ENCODE data around the gene BLVRB. TPM values are rescaled to one million over a fixed set of nuclear protein-coding genes. Genes with fewer than 3 reads are reported as not detected.

The BLVRB gene
- total and polyA plus RNA-seq, 9 of the 15 experiments (the other 6 are each of a cell fraction or from before 2014, with no cell fraction given), result 81.1 to 749 (median 331) TPM

GRCh38 chr19:40466219-40466984 is 857 bp upstream of the BLVRB start (continued):
- TF ChIP-seq NCOA4 (IDR thresholded peaks at IDR 0.05; ENCODE audit: partially characterized antibody) (no peak), ZNF766 (CRISPR knock-in tag; conservative IDR thresholded peaks at IDR 0.05) (no peak), MLLT1 (IDR thresholded peaks at IDR 0.05) (no peak), E2F6 (IDR thresholded peaks at IDR 0.05; ENCODE audit: borderline replicate concordance in 1 of 2, extremely low read depth in 1 of 2, insufficient read depth in 1 of 2, insufficient read length in 1 of 2, low read depth in 1 of 2, low read length in 1 of 2, poor library complexity in 1 of 2, severe bottlenecking in 1 of 2) (peak; percentile 30 to 57), MAFK (IDR thresholded peaks at IDR 0.05; ENCODE audit: low read length) (no peak), RNF2 (IDR thresholded peaks at IDR 0.05) (0 out of 2 replicates have a peak, but pooled peaks have one; percentile 9), SRSF9 (IDR thresholded peaks at IDR 0.05; ENCODE audit: borderline replicate concordance, low read depth, low read length) (no peak), CREB1 (IDR thresholded peaks at IDR 0.05) (no peak), CREB1 (CRISPR knock-in tag; IDR thresholded peaks at IDR 0.05) (no peak), ZNF274 (IDR thresholded peaks at IDR 0.05; ENCODE audit: borderline replicate concordance, low read depth, low read length) (no peak), SRSF7 (optimal IDR thresholded peaks at IDR 0.05; ENCODE audit: low read depth, low read length) (no peak), SNRNP70 (optimal IDR thresholded peaks at IDR 0.05; ENCODE audit: low read depth, low read length) (no peak), AFF1 (IDR thresholded peaks at IDR 0.05; ENCODE audit: low read depth in 1 of 2, partially characterized antibody in 2 of 2) (no peak), ZNF217 (CRISPR knock-in tag; IDR thresholded peaks at IDR 0.05) (no peak), RCOR1 (IDR thresholded peaks at IDR 0.05; ENCODE audit: borderline replicate concordance in 1 of 2, low read depth in 2 of 2, low read length in 2 of 2) (no peak), RAD51 (IDR thresholded peaks at IDR 0.05; ENCODE audit: borderline replicate concordance, low read depth) (peak; percentile 34; the same call in 1 of the 2 replicates), RBM39 (optimal IDR thresholded peaks at IDR 0.05; ENCODE audit: low read depth, low read length) (no peak)
- TF ChIP-seq, protein P1, sequence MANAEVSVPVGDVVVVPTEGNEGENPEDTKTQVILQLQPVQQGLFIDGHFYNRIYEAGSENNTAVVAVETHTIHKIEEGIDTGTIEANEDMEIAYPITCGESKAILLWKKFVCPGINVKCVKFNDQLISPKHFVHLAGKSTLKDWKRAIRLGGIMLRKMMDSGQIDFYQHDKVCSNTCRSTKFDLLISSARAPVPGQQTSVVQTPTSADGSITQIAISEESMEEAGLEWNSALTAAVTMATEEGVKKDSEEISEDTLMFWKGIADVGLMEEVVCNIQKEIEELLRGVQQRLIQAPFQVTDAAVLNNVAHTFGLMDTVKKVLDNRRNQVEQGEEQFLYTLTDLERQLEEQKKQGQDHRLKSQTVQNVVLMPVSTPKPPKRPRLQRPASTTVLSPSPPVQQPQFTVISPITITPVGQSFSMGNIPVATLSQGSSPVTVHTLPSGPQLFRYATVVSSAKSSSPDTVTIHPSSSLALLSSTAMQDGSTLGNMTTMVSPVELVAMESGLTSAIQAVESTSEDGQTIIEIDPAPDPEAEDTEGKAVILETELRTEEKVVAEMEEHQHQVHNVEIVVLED (CRISPR knock-in tag; IDR thresholded peaks at IDR 0.05), result no peak

Measured in K562 (cell line).